GM18858 (cell line): ENCODE measurements around the gene TRAPPC12.

Experiments
- ATAC-seq: cut with Tn5 transposase; IDR thresholded peaks from one replicate; pipeline ENCODE4 v1.9.1; 2021; ENCODE audit not compliant: unreplicated experiment

TRAPPC12 gene

GRCh38 chr2:3465844-3466481 is 86.5 kb downstream of the TRAPPC12 start:
- ATAC-seq = no peak

- ATAC-seq = no peak
Observed at GRCh38 chr2:3466482-3466863, 87.0 kb downstream of the TRAPPC12 start.

- ATAC-seq = no peak
Observed at GRCh38 chr2:3466966-3467365, 87.5 kb downstream of the TRAPPC12 start.

GRCh38 chr2:3467654-3468053 is 88.2 kb downstream of the TRAPPC12 start:
- no peak for ATAC-seq

- no peak for ATAC-seq
Observed at GRCh38 chr2:3468296-3468988, 88.9 kb downstream of the TRAPPC12 start.

GRCh38 chr2:3469486-3469885 is 90.0 kb downstream of the TRAPPC12 start:
- no peak for ATAC-seq

GRCh38 chr2:3470166-3470651 is 90.7 kb downstream of the TRAPPC12 start:
- ATAC-seq = no peak

GRCh38 chr2:3470856-3471737 is 91.6 kb downstream of the TRAPPC12 start:
- no peak for ATAC-seq

- ATAC-seq = no peak
Observed at GRCh38 chr2:3472296-3472695, 92.8 kb downstream of the TRAPPC12 start.

GRCh38 chr2:3472966-3473365 is 93.5 kb downstream of the TRAPPC12 start:
- no peak for ATAC-seq

- no peak for ATAC-seq
Observed at GRCh38 chr2:3475771-3476170, 96.3 kb downstream of the TRAPPC12 start.

GRCh38 chr2:3476321-3476984 is 97.0 kb downstream of the TRAPPC12 start:
- ATAC-seq = no peak

- ATAC-seq = no peak
Observed at GRCh38 chr2:3476985-3477327, 97.5 kb downstream of the TRAPPC12 start.

GRCh38 chr2:3478846-3479385 is 99.4 kb downstream of the TRAPPC12 start:
- ATAC-seq = no peak

- ATAC-seq = no peak
Observed at GRCh38 chr2:3479430-3480320, 100.2 kb downstream of the TRAPPC12 start.

- ATAC-seq = no peak
Observed at GRCh38 chr2:3480352-3481010, 101.0 kb downstream of the TRAPPC12 start.

GRCh38 chr2:3481011-3481400 is 101.5 kb downstream of the TRAPPC12 start:
- ATAC-seq = no peak

GRCh38 chr2:3481736-3482362 is 102.4 kb downstream of the TRAPPC12 start:
- ATAC-seq = no peak

- no peak for ATAC-seq
Observed at GRCh38 chr2:3482363-3482821, 102.9 kb downstream of the TRAPPC12 start.
